Fibroblast of the aortic adventitia (primary cell): Measurements from ENCODE around the gene TRIM49C. TPM values are rescaled to one million over a fixed set of nuclear protein-coding genes. Genes with fewer than 3 reads are reported as not detected.
"Not testable (repeated sequence)": the region's sequence is repeated elsewhere in the genome, so short reads cannot be mapped to it uniquely, and the experiment has no call there.

Experiments
- DNase-seq: peaks from one replicate; pipeline ENCODE4 v3.0.0-alpha.2; 2010; ENCODE audit warnings: low read depth
- H3K4me3 ChIP-seq: 2 replicates; pipeline ENCODE4 v1.5.1; 2011; ENCODE audit warnings: low read depth, mild to moderate bottlenecking, control low read depth, low read length, moderate library complexity
- small RNA-seq: library from RNA; depleted of rRNA; stranded (forward); fragments of <200 nt; gene quantifications from one replicate; pipeline ENCODE3, GENCODE V24; 2012
- total RNA-seq: library from RNA; depleted of rRNA; stranded (reverse); fragments of >200 nt; gene quantifications from 2 replicates; pipeline ENCODE4 v1.2.3, GENCODE V29; 2012; ENCODE audit warnings: low replicate concordance

The TRIM49C gene
- total RNA-seq: not detected in 2 replicates

GRCh38 chr11:90030806-90031205 is at the start of gene TRIM49C:
Gene TRIM49C, plus strand, starts transcription at chr11:90031106. Its CDS starts 4,106 bp downstream, at chr11:90035212.
- not testable (repeated sequence) for H3K4me3 ChIP-seq, DNase-seq

- DNase-seq, H3K4me3 ChIP-seq: not testable (repeated sequence)
Measured at GRCh38 chr11:90024184-90024583, 6.7 kb upstream of the TRIM49C start.

GRCh38 chr11:90051591-90052209 is 20.8 kb downstream of the TRIM49C start:
- not testable (repeated sequence) for DNase-seq, H3K4me3 ChIP-seq

GRCh38 chr11:90052311-90052710 is 21.4 kb downstream of the TRIM49C start:
- H3K4me3 ChIP-seq, DNase-seq: not testable (repeated sequence)

GRCh38 chr11:90053545-90053944 is 22.6 kb downstream of the TRIM49C start:
- not testable (repeated sequence) for DNase-seq, H3K4me3 ChIP-seq

- not testable (repeated sequence) for DNase-seq
Measured at GRCh38 chr11:90085650-90086049, 54.7 kb downstream of the TRIM49C start, which contains the start of gene UBTFL1. Gene UBTFL1, plus strand, starts transcription at chr11:90085950. Its CDS starts 0 bp downstream, at chr11:90085950.

GRCh38 chr11:90088731-90089130 is 57.8 kb downstream of the TRIM49C start:
- not testable (repeated sequence) for DNase-seq, H3K4me3 ChIP-seq

More at GRCh38 chr11:90085650-90086049, 54.7 kb downstream of the TRIM49C start, which contains the start of gene UBTFL1:
- not testable (repeated sequence) for H3K4me3 ChIP-seq

Small RNA genes lying within 50 kb of the gene (small RNA-seq; reads per million reads assigned to genes)
- not detected for gene AP000827.1

Other genes with a start within 250 kb of the TRIM49C start
- not detected in 2 replicates for gene TRIM49, start 222.5 kb upstream of the TRIM49C start, total RNA-seq
- not detected in 2 replicates for gene TRIM64B, start 152.6 kb upstream of the TRIM49C start, total RNA-seq
- gene TRIM49D1, start 108.9 kb upstream of the TRIM49C start, total RNA-seq: not detected in 2 replicates
- gene TRIM49D2, start 107.0 kb upstream of the TRIM49C start, total RNA-seq: not detected in 2 replicates
- gene TRIM64, start 65.1 kb upstream of the TRIM49C start, total RNA-seq: not detected in 2 replicates
- not detected in 2 replicates for gene UBTFL1, start 54.8 kb downstream of the TRIM49C start, total RNA-seq
- 3.7 and 7.9 TPM in 2 replicates for gene NAALAD2, start 103.6 kb downstream of the TRIM49C start, total RNA-seq
- 36.6 and 39.9 TPM in 2 replicates for gene CHORDC1, start 191.9 kb downstream of the TRIM49C start, total RNA-seq